CD4-positive, alpha-beta T cell (primary cell): Measurements from ENCODE around the gene FNDC3B. TPM values are rescaled to one million over a fixed set of nuclear protein-coding genes. Genes with fewer than 3 reads are reported as not detected.
A peak's percentile ranks its signal among the peaks of the same experiment; 100 is the strongest.

Experiments
- ATAC-seq: fragments of 200-7000 bp; cut with Tn5 transposase; one replicate; pipeline ENCODE4 v1.10.0; 2022; ENCODE audit warnings: mild to moderate bottlenecking; ENCODE audit not compliant: poor library complexity
- CTCF ChIA-PET: fragments of 350-600 bp; sonication (Branson Sonifier 250); formaldehyde crosslinking; loops from one replicate; lab custom pipeline; 2021; ENCODE audit warnings: antibody characterized with exemption, inconsistent platforms; lab: Charles Lee
- POLR2A ChIA-PET: fragments of 350-600 bp; sonication (Branson Sonifier 250); formaldehyde crosslinking; loops from one replicate; lab custom pipeline; 2021; ENCODE audit warnings: antibody characterized with exemption, inconsistent platforms; lab: Charles Lee
- DNase-seq, 14 experiments: peaks; one replicate each; pipeline ENCODE4 v3.0.0-alpha.2; 2013 to 2020; ENCODE audit warnings: mixed read lengths in 2 of 14
- H3K27ac ChIP-seq, 2 donors: one replicate each; pipeline versions ENCODE4 v1.5.1 to v1.7.0; 2013; ENCODE audit warnings: low read length in 2 of 2, low read depth in 1 of 2, mild to moderate bottlenecking in 1 of 2
- H3K27me3 ChIP-seq, 2 experiments: 1 replicate in 1 of 2; 2 replicates in 1 of 2; pipeline versions ENCODE4 v1.6.1 to v1.7.0; 2013; ENCODE audit warnings: low read length in 2 of 2, control low read depth in 1 of 2, mild to moderate bottlenecking in 1 of 2, moderate library complexity in 1 of 2; ENCODE audit not compliant: insufficient read depth in 2 of 2, control insufficient read depth in 1 of 2
- H3K36me3 ChIP-seq: one replicate; pipeline ENCODE4 v1.6.1; 2013; ENCODE audit warnings: low read length, control low read depth; ENCODE audit not compliant: insufficient read depth
- H3K4me1 ChIP-seq: one replicate; pipeline ENCODE4 v1.6.1; 2013; ENCODE audit warnings: low read length, control low read depth; ENCODE audit not compliant: insufficient read depth
- H3K4me3 ChIP-seq: one replicate; pipeline ENCODE4 v1.5.1; 2013; ENCODE audit warnings: mild to moderate bottlenecking, low read length, moderate library complexity
- H3K9me3 ChIP-seq, 2 experiments: 1 replicate in 1 of 2; 2 replicates in 1 of 2; pipeline versions ENCODE4 v1.6.1 to v1.7.0; 2013; ENCODE audit warnings: low read length in 2 of 2, mild to moderate bottlenecking in 2 of 2, control low read depth in 1 of 2, moderate library complexity in 1 of 2; ENCODE audit not compliant: control insufficient read depth in 1 of 2, insufficient read depth in 1 of 2
- H3K27ac Mint-ChIP-seq: one replicate; pipeline ENCODE4 v1.8.0; 2020; ENCODE audit warnings: mixed read lengths
- H3K27me3 Mint-ChIP-seq: one replicate; pipeline ENCODE4 v1.8.0; 2021; ENCODE audit warnings: mixed read lengths
- H3K36me3 Mint-ChIP-seq: one replicate; pipeline ENCODE4 v1.8.0; 2021; ENCODE audit warnings: low read depth, mixed read lengths
- H3K4me1 Mint-ChIP-seq: one replicate; pipeline ENCODE4 v1.8.0; 2021; ENCODE audit warnings: low read depth, mixed read lengths
- H3K4me3 Mint-ChIP-seq: one replicate; pipeline ENCODE4 v1.8.0; 2020; ENCODE audit warnings: mild to moderate bottlenecking, mixed read lengths
- H3K9me3 Mint-ChIP-seq: one replicate; pipeline ENCODE4 v1.8.0; 2020; ENCODE audit warnings: mixed read lengths
- CTCF ChIP-seq: fragments of 200-600 bp; IDR thresholded peaks from one replicate; pipeline ENCODE4 v1.8.0; 2022; ENCODE audit warnings: antibody characterized with exemption, mild to moderate bottlenecking
- intact Hi-C, 2 experiments: fragments of 100-400 bp; cut with DNase I in 1 of 2; cut with micrococcal nuclease in 1 of 2; formaldehyde crosslinking; loops; one replicate each; pipeline versions ENCODE4 v1.15.1 to v1.9.0; 2023 to 2025; cut with DNase I, micrococcal nuclease
- total RNA-seq, 174 experiments: library from RNA in 2 of 174; stranded (reverse) in 2 of 174; gene quantifications; one replicate each; pipeline ENCODE4 v1.2.3 and lab custom pipeline; 2021 to 2026

The FNDC3B gene
- total RNA-seq, 2 experiments from 2014 or later = 26.1 to 28.7 TPM

- H3K9me3 ChIP-seq = no peaks in the 10 kb centered on the region
- CTCF ChIA-PET = no interaction called here
- H3K4me1 ChIP-seq = no peaks in the 10 kb centered on the region
- Mint-ChIP-seq H3K9me3 (no peaks in the 10 kb centered on the region), H3K4me1 (peaks cover 6% of the 10 kb centered on the region), H3K36me3 (peaks cover 35% of the 10 kb centered on the region), H3K27ac (peak overlapping the region; percentile 35), H3K27me3 (no peaks in the 10 kb centered on the region), H3K4me3 (no peak overlapping the region)
- POLR2A ChIA-PET = no interaction called here
- no peak for ATAC-seq
- no peak for TF ChIP-seq CTCF
- H3K36me3 ChIP-seq = peaks cover 12% of the 10 kb centered on the region
- intact Hi-C loops = no loop called here
- no peaks in the 10 kb centered on the region for H3K27me3 ChIP-seq
- H3K4me3 ChIP-seq = no peak overlapping the region
- no peak for DNase-seq
- H3K27ac ChIP-seq = no peak overlapping the region
Observed at GRCh38 chr3:172329070-172329469, 289.7 kb downstream of the FNDC3B start.

- H3K9me3 ChIP-seq = no peaks in the 10 kb centered on the region
- POLR2A ChIA-PET = no interaction called here
- H3K36me3 ChIP-seq = peaks cover 7% of the 10 kb centered on the region
- no peak for TF ChIP-seq CTCF
- CTCF ChIA-PET = interaction anchor here (0.6 to 1.6 kb wide), 2 partner anchors 11 to 220 kb away, joined by 4 read pairs; no protein-coding TSS in a partner anchor
- no peaks in the 10 kb centered on the region for H3K4me1 ChIP-seq
- intact Hi-C loops = loop anchor here in 1 of 2 experiments (5.0 kb wide), 2 partner anchors 147 to 267 kb away; no protein-coding TSS in a partner anchor
- Mint-ChIP-seq H3K27me3 (no peaks in the 10 kb centered on the region), H3K27ac (no peak overlapping the region), H3K9me3 (no peaks in the 10 kb centered on the region), H3K4me3 (no peak overlapping the region), H3K4me1 (peaks cover 6% of the 10 kb centered on the region), H3K36me3 (peaks cover 25% of the 10 kb centered on the region)
- ATAC-seq (no peak), DNase-seq (no peak)
- no peaks in the 10 kb centered on the region for H3K27me3 ChIP-seq
- no peak overlapping the region for H3K4me3 ChIP-seq
- no peak overlapping the region for H3K27ac ChIP-seq
Observed at GRCh38 chr3:172330413-172330812, 291.0 kb downstream of the FNDC3B start.

GRCh38 chr3:172332256-172333041, 293.1 kb downstream of the FNDC3B start:
- Histone ChIP-seq H3K4me3 (no peak overlapping the region), H3K36me3 (peaks cover 11% of the 10 kb centered on the region), H3K9me3 (no peaks in the 10 kb centered on the region), H3K27me3 (no peaks in the 10 kb centered on the region), H3K4me1 (no peaks in the 10 kb centered on the region), H3K27ac (no peak overlapping the region)
- H3K4me3 Mint-ChIP-seq = no peak overlapping the region
- H3K27ac Mint-ChIP-seq = no peak overlapping the region
- peaks cover 25% of the 10 kb centered on the region for H3K36me3 Mint-ChIP-seq
- peak; percentile 94 for TF ChIP-seq CTCF
- ChIA-PET CTCF (interaction anchor here (0.5 to 2.2 kb wide), 21 partner anchors 9 to 340 kb away, joined by 3 to 20 read pairs (median 3); partner anchors contain the start of gene FNDC3B), POLR2A (interaction anchor here (0.9 to 1.2 kb wide), 4 partner anchors 231 to 872 kb away, joined by 3 to 4 read pairs (median 3); partner anchors contain the start of genes FNDC3B and TNIK)
- DNase-seq = peak; percentile 21 to 74 (median 40)
- peaks cover 6% of the 10 kb centered on the region for H3K4me1 Mint-ChIP-seq
- H3K9me3 Mint-ChIP-seq = no peaks in the 10 kb centered on the region
- intact Hi-C loops = loop anchor here (1.0 to 5.0 kb wide), 6 partner anchors 145 to 335 kb away; no protein-coding TSS in a partner anchor
- H3K27me3 Mint-ChIP-seq = no peaks in the 10 kb centered on the region
- peak; percentile 77 for ATAC-seq
